ENCODE data around the gene DENND2A. TPM values are rescaled to one million over a fixed set of nuclear protein-coding genes. Genes with fewer than 3 reads are reported as not detected.

The DENND2A gene
- total RNA-seq, 1 donor from 2014 or later = 32.3 TPM

DNA sequence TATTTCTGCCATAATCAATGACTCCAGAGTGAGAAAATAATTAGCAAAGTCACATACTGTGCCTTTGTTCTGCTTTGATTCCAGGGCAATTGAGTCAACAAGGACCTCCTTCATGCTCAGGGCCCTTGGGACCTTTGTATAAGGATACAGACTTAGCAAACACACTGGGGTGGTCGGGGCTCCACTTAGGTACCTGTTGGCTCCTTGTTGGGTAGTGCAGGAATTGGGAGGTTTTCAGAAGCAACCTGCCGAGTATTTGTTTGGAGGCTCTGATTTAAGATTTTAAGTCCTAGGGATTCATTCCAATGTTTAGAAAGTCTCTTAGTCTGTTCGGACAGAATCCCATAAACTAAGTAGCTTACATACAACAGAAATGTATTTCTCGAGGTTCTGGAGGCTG, 35.1 kb upstream of the DENND2A start:
- H3K4me3 Mint-ChIP-seq = no peak overlapping the region
- H3K4me1 Mint-ChIP-seq = peaks cover 28% of the 10 kb centered on the region
- H3K27ac Mint-ChIP-seq = no peak overlapping the region
- no peak for DNase-seq (ENCODE audit: low spot score in 2 of 2, unreplicated experiment in 2 of 2)
- TF ChIP-seq, protein P1, sequence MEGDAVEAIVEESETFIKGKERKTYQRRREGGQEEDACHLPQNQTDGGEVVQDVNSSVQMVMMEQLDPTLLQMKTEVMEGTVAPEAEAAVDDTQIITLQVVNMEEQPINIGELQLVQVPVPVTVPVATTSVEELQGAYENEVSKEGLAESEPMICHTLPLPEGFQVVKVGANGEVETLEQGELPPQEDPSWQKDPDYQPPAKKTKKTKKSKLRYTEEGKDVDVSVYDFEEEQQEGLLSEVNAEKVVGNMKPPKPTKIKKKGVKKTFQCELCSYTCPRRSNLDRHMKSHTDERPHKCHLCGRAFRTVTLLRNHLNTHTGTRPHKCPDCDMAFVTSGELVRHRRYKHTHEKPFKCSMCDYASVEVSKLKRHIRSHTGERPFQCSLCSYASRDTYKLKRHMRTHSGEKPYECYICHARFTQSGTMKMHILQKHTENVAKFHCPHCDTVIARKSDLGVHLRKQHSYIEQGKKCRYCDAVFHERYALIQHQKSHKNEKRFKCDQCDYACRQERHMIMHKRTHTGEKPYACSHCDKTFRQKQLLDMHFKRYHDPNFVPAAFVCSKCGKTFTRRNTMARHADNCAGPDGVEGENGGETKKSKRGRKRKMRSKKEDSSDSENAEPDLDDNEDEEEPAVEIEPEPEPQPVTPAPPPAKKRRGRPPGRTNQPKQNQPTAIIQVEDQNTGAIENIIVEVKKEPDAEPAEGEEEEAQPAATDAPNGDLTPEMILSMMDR (IDR thresholded peaks at IDR 0.05; ENCODE audit: unreplicated experiment) = no peak
- no peaks in the 10 kb centered on the region for H3K9me3 Mint-ChIP-seq
- H3K36me3 Mint-ChIP-seq = peaks cover 30% of the 10 kb centered on the region
- no peaks in the 10 kb centered on the region for H3K27me3 Mint-ChIP-seq (ENCODE audit: low read depth)

DNA sequence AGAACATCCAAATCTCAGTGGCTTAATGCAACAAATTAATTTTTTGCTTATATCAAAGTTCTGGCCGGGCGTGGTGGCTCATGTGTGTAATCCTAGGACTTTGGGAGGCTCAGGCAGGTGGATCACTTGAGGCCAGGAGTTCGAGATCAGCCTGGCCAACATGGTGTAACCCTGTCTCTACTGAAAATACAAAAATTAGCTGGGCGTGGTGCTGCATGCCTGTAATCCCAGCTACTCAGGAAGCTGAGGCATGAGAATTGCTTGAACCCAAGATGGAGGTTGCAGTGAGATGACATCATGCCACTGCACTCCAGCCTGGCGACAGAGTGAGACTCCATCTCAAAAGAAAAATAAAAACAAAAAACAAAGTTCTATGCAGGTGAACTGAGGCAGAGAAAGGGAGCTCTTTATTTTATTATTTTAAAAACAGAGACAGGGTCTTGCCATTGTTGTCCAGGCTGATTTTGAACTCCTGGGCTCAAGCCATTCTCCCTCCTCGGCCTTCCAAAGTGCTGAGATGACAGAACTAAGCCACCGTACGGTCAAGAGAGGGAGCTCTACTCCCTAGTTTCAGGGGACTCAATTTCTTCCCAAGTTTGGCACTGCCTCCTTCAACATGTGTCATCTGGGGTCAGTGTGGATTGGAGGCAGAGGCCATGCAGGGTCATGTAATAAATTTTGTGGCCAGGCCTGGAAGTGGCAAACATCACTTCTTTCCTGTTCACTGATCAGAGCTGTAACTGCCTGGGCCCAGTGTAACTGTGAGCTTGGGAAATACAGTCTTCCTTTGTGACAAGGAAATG, 34.5 kb upstream of the DENND2A start:
- no peak for DNase-seq (ENCODE audit: low spot score in 2 of 2, unreplicated experiment in 2 of 2)
- TF ChIP-seq, protein P1 (IDR thresholded peaks at IDR 0.05; ENCODE audit: unreplicated experiment) = no peak
- H3K27ac Mint-ChIP-seq = peak overlapping the region; percentile 30

DNA sequence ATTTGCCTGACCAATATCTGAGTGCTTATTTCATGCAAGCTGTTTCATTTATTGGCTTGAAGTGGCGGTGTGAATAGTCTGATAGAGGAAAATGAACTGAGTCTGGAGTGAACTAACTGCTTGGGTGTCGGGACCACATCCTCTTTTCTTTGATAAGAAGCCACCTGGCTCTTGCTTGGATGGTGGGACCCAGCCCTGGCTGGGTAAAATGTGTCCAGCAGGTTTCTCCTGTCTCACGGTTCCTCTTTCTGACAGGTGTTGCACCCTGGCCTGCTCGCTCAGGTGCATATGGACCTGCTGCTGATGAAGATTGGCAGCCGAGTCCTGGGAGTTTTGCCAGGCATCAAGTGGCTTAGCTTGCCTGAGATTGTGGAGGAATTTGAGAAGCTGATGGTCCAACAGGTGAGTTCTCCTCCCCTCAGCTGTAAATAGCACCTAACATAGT, 33.8 kb upstream of the DENND2A start:
- H3K36me3 Mint-ChIP-seq = peaks cover 20% of the 10 kb centered on the region
- DNase-seq (ENCODE audit: low spot score in 2 of 2, unreplicated experiment in 2 of 2) = no peak
- H3K4me1 Mint-ChIP-seq = peaks cover 36% of the 10 kb centered on the region
- H3K27ac Mint-ChIP-seq = peak overlapping the region; percentile 15
- TF ChIP-seq, protein P1 (IDR thresholded peaks at IDR 0.05; ENCODE audit: unreplicated experiment) = no peak
- H3K27me3 Mint-ChIP-seq (ENCODE audit: low read depth) = no peaks in the 10 kb centered on the region
- no peaks in the 10 kb centered on the region for H3K9me3 Mint-ChIP-seq
- H3K4me3 Mint-ChIP-seq = peak overlapping the region; percentile 79

More for the DNA sequence above, 34.5 kb upstream of the DENND2A start:
- no peaks in the 10 kb centered on the region for H3K9me3 Mint-ChIP-seq
- H3K36me3 Mint-ChIP-seq = peaks cover 23% of the 10 kb centered on the region
- peaks cover 33% of the 10 kb centered on the region for H3K4me1 Mint-ChIP-seq
- peak overlapping the region; percentile 36 for H3K4me3 Mint-ChIP-seq
- H3K27me3 Mint-ChIP-seq (ENCODE audit: low read depth) = no peaks in the 10 kb centered on the region

DNA sequence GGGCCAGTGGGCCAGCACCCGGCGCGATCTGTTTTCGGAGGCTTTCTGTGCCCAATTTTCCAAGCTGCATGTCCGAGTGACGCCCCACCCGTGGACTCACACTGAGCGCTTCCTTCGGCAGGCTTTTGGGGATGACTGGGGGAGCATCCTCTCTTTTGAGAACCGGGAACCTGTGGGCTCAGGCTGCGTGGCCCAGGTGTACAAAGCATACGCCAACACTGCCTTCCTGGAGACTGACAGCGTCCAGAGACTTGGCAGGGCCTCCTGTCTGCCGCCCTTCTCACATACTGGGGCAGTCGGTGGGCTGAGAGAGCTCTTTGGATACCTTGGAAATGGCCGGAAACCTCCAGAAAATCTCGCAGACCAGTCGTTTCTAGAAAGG, 33.2 kb upstream of the DENND2A start:
- TF ChIP-seq, protein P1 (IDR thresholded peaks at IDR 0.05; ENCODE audit: unreplicated experiment) = no peak
- Mint-ChIP-seq H3K4me1 (peaks cover 39% of the 10 kb centered on the region), H3K27me3 (ENCODE audit: low read depth) (no peaks in the 10 kb centered on the region), H3K36me3 (peaks cover 14% of the 10 kb centered on the region), H3K9me3 (no peaks in the 10 kb centered on the region), H3K4me3 (peak overlapping the region; percentile 79), H3K27ac (peak overlapping the region; percentile 87)
- no peak for DNase-seq (ENCODE audit: low spot score in 2 of 2, unreplicated experiment in 2 of 2)

DNA sequence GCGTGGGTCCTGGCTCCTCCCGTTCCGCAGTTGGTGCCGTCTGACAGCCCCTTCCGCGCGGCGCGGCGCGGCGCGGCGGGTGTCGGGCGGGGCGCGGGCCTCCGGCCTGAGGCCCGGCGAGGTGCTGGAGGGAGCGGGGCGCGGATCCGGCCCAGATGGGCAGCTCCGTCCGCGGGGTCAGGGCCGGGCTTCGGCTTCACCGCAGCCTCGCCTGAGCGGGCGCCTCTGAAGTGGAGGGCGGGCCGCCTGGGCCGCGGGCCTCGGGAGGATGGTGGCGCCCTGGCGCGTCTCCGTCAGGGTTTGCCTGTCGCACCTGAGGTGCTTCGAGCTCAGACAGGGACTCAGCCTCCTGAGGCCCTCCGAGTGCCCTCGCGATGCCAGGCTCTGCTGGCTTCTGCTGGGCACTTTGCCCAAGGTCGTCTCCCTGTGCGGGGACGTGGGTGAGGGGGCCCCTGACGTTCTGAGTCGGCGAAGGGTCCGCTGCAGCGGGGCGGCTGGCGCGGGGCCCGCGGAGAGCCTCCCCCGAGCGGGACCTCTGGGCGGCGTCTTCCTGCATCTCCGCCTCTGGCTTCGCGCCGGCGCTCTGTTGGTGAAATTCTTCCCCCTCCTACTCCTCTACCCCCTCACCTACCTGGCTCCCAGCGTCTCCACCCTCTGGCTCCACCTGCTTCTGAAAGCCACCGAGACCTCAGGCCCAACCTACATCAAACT, 32.6 kb upstream of the DENND2A start:
- peak overlapping the region; percentile 87 for H3K27ac Mint-ChIP-seq
- H3K4me3 Mint-ChIP-seq = peak overlapping the region; percentile 79
- TF ChIP-seq, protein P1 (IDR thresholded peaks at IDR 0.05; ENCODE audit: unreplicated experiment) = no peak
- no peaks in the 10 kb centered on the region for H3K27me3 Mint-ChIP-seq (ENCODE audit: low read depth)
- peak in 1 of 2 experiments; percentile 70 for DNase-seq (ENCODE audit: low spot score in 2 of 2, unreplicated experiment in 2 of 2)
- no peaks in the 10 kb centered on the region for H3K9me3 Mint-ChIP-seq
- H3K36me3 Mint-ChIP-seq = peaks cover 10% of the 10 kb centered on the region
- H3K4me1 Mint-ChIP-seq = peaks cover 45% of the 10 kb centered on the region

All from mesothelial cell of epicardium (in vitro differentiated cells).